Measurements from ENCODE around the gene DGKH.

DNA sequence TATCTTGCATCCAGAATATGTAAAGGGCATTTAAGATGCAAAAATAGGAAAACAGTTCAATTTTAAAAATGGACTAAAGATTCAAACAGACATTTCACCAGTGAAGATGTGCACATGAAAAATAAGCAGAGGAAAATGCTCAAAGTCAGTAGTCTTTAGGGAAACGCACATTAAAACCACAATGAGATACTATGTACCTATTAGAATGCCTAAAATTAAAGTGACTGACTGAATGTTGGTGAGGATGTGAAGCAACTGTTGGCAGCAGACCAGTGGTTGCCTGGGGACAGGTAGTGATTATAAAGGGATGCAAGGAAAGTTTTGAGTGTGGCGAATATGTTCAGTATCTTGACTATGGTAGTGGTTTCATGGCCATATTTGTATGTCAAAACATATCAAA, 75.2 kb downstream of the DGKH start:
- TF ChIP-seq, protein P1, sequence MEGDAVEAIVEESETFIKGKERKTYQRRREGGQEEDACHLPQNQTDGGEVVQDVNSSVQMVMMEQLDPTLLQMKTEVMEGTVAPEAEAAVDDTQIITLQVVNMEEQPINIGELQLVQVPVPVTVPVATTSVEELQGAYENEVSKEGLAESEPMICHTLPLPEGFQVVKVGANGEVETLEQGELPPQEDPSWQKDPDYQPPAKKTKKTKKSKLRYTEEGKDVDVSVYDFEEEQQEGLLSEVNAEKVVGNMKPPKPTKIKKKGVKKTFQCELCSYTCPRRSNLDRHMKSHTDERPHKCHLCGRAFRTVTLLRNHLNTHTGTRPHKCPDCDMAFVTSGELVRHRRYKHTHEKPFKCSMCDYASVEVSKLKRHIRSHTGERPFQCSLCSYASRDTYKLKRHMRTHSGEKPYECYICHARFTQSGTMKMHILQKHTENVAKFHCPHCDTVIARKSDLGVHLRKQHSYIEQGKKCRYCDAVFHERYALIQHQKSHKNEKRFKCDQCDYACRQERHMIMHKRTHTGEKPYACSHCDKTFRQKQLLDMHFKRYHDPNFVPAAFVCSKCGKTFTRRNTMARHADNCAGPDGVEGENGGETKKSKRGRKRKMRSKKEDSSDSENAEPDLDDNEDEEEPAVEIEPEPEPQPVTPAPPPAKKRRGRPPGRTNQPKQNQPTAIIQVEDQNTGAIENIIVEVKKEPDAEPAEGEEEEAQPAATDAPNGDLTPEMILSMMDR (IDR thresholded peaks at IDR 0.05): no peak
- TF ChIP-seq ZFX (IDR thresholded peaks at IDR 0.05; ENCODE audit: borderline replicate concordance): no peak
